Dermis blood vessel endothelial cell (primary cell): ENCODE measurements around the gene P2RY4. TPM values are rescaled to one million over a fixed set of nuclear protein-coding genes. Genes with fewer than 3 reads are reported as not detected.
"Not testable (repeated sequence)": the region's sequence is repeated elsewhere in the genome, so short reads cannot be mapped to it uniquely, and the experiment has no call there.

Experiments
- DNase-seq: peaks from one replicate; pipeline ENCODE4 v3.0.0; 2010
- total RNA-seq: library from RNA; depleted of rRNA; stranded (reverse); fragments of >200 nt; gene quantifications from 2 replicates; pipeline ENCODE4 v1.2.3, GENCODE V29; 2014

The P2RY4 gene
- total RNA-seq, result not detected in 2 replicates

DNA sequence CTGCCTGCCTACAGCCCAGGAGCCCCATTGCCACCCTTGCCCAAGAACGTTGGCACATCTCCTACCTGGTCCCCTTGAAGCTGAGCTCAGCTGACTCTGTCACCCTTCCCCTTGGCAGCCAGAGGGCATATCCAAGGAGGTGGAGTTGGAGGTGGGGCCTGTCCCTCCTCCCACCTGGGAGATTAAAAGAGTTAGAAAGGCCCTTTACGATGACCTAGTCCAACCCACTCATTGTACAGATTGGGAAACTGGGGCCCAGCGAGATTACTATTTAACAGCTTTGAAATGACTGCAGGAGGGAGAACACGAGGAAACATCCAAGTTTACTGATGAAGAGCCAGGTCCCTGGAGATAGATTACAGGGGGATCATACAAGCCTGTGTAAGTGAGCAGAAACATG, at the start of gene P2RY4:
TSS of gene P2RY4 (minus strand) at position 101 of the 400 bp plus-strand sequence. CDS start 580 bp downstream, outside the sequence.
- DNase-seq, result no peak

DNA sequence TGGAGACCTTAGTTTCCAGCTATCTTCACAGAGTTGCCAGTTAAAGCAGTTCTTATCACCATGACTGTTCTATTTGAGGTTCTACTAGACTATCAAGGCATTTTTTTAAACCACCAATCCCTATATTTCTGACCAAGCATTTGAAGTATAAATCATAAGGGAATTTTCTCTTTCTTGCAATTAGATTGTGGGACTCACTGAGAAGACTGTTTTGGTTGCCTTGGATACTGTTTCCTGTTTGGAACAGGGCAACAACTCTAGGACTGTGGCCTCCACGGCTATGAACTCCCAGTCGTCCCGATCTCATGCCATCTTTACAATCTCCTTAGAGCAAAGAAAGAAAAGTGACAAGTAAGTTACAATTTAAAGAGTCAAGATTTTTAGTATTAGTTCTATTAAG, 41.7 kb upstream of the P2RY4 start:
- peak; percentile 81 for DNase-seq

DNA sequence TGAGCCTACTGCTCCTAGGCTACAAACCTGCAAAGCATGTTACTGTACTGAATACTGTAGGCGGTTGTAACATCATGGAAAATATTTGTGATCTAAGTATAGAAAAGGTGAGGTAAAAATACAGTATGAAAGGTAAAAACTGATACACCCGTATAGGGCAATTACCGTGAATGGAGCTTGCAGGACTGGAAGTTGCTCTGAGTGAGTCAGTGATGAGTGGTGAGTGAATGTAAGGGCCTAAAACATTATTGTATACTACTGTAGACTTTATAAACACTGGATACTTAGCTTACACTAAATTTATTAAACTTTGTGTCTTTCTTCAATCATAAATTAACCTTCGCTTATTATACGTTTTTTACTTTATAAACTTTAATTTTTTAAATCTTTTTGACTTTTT, 33.6 kb upstream of the P2RY4 start:
- peak; percentile 5 for DNase-seq

DNA sequence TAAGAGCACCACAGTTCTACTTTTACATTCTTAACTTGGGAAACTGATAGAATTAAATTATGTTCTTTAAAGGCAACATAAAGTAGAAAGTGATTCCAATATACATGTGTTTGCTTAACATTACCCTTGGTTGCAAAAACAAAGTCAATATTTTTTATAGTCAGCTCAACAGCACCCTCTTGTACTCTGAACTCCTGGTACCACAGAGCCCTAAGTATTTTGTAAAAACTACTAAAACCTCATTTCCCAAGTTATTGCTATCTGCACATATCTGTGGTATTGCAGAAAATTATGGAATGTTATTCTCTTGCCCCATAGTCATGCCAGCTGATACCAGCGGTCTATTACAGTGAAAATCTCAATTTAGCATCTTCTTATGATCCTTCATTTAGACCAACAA, 32.8 kb upstream of the P2RY4 start:
- no peak for DNase-seq

DNA sequence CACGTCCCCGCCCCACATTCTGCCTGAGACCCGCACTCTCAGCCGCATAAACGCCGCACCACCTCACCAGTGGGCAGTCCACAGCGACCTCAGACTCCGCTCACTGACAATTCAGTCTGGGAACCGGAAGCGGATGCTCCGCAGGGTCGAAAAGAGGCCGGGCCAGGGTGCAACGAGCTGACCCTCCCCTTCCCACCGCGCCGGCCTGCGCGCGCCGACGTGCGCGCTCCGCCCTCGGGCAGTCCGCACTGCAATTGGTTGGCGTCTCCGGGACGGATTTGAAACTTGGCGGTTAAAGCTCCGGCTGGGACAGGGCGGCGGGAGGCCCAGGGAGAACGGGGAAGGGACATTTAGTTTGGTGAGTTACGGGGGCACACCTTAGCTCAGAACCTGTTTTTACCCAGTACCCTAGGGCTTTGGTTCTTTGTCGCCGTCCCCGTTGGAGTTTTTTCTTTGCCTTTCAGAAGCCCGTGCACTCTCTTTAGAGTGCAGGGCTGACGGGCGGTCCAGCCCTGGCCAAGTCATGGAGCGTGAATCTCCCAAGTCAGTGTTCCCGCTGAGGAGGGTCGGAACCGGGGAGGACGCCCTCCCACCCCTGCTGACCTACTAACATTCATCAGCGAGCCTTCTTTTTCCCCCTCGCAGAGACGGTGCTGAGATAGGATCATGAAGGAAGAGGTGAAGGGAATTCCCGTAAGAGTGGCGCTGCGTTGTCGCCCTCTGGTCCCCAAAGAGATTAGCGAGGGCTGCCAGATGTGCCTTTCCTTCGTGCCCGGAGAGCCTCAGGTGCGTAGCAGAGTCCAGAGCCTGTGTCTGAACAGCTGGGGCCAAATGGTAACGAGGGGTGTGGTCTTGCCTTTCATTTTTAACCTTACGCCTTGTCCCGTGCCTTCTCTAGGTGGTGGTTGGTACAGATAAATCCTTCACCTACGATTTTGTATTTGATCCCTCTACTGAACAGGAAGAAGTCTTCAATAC, 30.1 kb upstream of the P2RY4 start, which contains the start of the genes KIF4A and PDZD11:
TSS of gene KIF4A (plus strand) at position 312 of the 978 bp plus-strand sequence. CDS start at position 667, 355 bp downstream.
TSS of gene PDZD11 (minus strand) at position 135 of the 978 bp plus-strand sequence. CDS start 586 bp downstream, outside the sequence.
- DNase-seq, result peak; percentile 85

DNA sequence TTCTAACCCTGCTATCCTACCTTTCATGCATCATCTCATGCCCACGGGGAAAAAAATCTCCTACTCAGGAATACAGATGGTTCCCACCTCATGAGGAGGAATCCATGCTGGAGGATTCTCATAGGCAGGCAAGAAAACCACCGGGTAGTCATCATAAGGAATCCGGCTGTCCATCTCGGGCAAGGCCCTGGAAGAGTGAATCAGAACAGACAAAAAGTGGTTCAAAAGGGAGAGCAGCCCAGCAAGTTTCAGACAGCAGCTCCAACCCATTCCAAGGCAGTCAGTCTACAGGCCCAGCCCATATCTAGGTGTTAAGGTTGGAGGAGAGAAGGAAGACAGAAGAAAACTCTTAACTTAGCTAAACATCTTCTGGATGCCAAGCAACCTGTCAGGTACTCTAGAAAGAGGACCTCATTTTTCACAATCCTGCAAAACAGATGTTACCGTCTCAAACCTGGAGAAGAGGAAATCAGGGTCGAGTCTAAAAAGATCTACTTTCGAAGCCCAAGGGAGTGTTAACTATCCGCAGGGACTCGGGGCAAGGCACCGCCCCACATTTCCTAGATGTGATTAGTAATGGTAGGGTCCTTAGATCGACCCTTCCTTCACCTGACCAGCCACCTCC, 29.3 kb upstream of the P2RY4 start:
- no peak for DNase-seq

DNA sequence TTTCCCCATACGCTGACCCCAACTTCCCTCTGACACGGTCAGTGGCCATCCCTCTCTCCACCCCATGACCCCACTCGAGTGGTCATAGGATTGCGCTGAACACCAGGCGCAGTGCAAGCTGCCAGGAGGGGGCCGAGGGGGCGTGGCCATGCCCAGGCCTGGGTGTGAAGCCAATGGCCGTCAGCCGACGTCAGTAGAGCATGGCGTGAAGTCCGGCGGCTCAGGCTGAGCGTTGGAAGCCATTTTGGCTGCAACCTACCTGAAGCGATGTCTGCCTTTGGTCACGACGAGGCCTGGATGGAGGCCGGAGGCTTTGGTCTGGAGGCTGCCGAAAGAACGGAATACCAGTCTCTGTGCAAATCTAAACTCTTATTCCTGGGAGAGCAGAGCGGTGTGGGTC, 21.9 kb upstream of the P2RY4 start, which contains the start of gene RAB41:
TSS of gene RAB41 (plus strand) at position 222 of the 400 bp plus-strand sequence. CDS start at position 268, 46 bp downstream.
- DNase-seq, result no peak

DNA sequence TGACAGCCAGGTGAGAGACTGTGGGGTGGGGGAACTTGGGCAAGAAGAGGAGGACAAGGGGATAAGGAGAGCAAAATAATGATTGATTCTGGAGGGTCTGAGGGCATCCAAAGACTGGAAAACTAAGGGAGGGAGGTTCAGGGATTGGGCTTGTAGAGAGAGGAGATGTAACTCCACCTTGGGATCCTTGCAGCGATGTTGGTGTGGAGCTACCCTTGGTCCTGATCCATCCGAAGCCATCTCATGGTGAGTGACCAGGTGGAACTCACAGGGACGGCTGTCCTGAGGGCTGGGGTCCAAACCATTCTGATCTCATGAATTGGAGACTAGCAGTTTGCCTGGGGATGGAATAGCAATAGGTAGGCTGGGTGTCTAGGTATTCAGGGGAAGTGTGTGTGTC, 20.6 kb upstream of the P2RY4 start:
- DNase-seq, result no peak

DNA sequence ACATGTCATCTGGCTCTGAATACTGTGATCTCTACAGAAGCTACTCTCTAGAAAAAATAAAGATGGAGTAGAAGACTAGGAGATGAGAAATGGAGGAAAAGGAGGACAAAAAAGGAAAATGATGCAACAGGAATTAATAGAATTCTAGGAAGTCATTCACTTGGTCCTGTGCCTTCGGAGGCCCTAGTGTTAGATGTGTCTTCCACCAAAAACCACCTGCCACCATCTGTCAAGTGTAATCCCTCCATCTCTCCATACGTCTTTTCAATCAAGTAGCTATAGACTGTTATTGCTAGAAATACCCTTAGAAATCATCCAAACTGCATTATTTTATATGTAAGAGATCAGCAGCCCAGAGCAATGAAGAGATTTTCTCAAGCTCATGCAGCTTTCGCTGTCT, 19.1 kb upstream of the P2RY4 start:
- no peak for DNase-seq

DNA sequence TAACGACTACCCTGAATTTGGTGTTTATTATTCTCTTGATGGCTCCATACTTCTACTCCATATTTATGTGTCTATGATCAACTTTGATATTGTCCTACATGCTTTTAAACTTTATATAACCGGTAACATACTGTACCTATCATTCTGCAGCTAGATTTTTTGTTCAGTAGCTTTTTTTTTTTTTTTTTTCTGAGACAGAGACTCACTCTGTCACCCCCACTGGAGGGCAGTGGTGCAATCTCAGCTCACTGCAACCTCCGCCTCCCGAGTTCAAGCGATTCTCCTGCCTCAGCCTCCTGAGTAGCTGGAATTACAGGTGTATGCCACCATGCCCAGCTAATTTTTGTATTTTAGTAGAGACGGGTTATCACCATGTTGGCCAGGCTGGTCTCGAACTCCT, 14.0 kb upstream of the P2RY4 start:
- not testable (repeated sequence) for DNase-seq

DNA sequence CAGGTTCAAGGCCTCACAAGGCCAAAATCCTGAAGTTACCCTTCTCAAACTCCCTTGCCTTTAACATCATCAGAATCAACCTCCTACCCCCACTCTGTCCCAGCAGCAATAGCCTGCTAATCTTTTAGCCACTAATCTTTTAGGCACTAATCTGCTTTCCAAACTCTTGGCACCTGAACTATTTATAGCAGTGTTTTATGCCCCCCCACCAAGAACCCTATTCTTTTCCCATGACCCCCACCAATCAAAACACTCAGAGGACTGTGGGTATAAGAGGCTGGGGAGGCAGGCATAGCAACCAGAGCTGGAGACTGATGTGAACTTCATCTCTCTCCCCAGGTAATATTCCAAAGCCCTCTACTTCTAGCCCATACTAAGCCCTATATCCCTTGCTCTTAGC, 8.0 kb upstream of the P2RY4 start, which contains the start of gene ARR3:
TSS of gene ARR3 (plus strand) at position 301 of the 400 bp plus-strand sequence. CDS start 1,052 bp downstream, outside the sequence.
- no peak for DNase-seq

DNA sequence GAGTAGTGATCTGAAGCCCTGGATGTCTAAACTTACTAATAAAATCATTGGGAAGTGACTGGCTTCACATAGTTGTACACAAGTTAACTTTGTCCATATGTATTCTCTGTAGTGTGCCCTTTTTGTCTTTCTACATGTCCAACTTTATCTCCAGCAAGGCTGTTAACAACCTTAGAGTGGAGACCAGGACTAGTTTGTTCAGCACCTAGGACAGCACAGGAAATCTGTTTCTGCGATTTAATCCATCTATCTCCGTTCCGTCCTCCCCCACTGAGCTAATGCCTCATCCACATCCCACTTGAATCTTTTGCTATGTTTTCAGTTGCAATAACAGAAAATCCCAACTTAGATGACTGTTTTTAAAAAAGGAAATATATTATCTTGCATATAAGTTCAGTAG, 4.8 kb upstream of the P2RY4 start:
- peak; percentile 0 for DNase-seq

DNA sequence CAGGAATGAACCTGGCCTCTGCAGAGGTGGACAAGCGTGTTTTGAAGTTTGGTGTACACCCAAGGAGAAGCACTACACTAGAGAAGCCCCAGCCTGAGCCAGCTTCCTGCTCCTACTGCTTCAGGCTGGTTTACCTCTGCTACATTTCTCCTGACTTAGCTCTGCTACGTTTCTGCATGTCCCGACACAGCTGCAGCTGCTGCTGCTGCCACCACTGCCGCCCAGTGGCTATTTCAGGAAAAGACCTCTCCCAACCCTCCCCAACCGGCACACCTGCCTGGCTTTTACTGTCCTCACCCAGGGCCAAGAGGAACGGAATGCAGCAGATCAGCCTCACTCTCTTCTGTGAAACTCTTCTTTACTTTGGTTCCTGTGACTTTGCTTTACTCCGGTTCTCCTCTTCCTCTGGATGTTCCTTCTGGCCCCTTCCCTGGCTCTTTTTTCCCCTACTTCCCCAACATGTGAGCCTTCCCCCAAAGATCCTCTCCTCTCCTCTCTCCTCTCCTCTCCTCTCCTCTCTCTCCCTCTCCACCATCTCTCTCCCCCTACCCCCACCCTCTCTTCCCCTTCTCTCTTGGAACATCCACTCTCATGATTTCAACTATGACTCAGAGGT, 3.1 kb upstream of the P2RY4 start:
- DNase-seq, result peak; percentile 45

DNA sequence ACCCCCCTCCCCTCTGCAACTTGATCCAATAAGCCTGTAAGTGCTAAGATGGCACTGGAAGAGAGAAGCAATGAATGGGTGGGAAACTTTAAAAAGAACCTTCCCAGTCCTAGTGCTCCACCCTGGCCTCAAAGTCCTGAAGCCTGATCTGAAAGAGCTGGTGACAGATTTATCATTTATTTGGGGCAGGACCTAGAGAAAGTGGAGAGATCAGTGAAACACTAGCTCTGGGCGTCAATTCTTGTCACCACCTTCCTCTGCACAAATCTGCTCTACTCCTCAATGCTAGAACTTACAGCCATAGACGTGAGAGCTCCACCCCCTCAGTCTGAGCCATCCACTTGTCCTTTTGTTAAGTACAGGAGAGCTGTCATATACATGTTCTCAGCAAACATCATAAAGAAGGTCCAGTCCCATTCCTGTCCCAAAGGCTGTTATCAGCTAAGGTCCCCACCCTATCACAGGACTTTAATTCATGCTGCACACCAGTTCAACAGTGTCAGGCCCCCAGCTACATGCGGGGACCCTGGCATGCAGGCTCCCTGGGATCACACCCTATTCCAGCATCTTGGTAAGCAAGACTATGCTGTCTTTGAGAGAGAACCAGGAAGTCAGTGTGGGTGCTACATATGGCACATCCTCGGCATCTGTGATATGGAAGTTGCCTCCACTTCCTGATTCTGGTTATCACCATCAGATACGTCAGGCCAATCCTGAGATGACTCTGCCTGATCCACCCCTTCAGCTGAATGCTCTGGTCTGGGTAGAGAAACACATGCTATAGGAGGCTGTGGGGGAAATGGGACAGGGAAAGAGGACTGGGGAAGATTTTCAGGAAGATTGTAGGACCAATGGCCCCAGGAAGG, 2.3 kb downstream of the P2RY4 start:
- no peak for DNase-seq

DNA sequence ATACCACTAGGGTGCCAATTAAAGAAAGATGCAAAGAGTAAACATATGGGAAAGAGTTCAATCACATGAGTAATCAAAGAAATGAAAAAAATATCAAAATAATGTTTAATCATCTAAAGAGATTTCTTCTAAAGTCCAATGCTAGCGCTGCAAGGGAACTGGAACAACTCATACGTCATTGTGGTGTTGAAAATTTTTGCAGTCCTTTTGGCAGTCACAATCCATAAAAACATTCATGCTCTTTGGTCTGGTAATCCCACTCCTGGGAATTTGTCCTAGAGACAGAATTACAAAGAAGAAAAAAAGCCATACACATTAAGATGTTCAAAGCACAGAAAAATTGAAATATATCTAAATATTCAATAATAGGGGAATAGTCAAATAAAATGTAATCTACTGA, 4.6 kb downstream of the P2RY4 start:
- no peak for DNase-seq

DNA sequence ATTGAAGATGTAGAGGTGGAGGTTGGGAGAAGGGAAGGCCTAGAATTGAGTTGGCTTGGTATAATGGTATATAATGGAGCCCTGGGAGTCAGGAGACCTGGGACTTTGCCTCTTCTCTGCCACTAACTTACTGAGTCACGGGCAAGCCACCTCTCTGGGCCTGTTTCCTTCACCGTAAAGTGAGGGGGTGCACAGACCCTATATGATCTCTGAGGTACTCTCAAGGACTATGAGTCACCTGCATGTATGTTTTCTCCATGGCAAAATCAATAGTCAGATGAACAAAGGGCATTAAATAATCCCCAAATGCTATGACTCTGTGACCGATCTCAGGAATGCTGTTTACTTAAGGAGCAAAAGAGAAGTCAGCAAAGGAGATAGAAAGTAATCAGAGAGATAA, 5.1 kb downstream of the P2RY4 start:
- DNase-seq, result no peak

DNA sequence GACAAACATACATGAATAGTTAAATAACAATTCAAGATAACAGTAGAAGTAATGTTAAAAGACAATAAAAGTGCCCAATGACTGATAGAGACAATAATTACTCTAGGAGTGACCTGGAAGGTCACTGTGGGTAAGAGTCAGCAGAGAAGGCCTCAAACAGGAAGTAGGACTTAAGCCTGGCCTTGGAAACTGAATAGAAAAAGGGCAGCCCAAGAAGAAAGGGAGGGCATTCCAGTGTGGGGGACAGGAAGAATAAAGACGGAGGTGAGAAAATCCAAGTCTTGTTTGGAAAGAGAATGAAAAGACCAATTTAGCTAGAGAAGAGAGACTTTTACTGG, 6.0 kb downstream of the P2RY4 start:
- no peak for DNase-seq

DNA sequence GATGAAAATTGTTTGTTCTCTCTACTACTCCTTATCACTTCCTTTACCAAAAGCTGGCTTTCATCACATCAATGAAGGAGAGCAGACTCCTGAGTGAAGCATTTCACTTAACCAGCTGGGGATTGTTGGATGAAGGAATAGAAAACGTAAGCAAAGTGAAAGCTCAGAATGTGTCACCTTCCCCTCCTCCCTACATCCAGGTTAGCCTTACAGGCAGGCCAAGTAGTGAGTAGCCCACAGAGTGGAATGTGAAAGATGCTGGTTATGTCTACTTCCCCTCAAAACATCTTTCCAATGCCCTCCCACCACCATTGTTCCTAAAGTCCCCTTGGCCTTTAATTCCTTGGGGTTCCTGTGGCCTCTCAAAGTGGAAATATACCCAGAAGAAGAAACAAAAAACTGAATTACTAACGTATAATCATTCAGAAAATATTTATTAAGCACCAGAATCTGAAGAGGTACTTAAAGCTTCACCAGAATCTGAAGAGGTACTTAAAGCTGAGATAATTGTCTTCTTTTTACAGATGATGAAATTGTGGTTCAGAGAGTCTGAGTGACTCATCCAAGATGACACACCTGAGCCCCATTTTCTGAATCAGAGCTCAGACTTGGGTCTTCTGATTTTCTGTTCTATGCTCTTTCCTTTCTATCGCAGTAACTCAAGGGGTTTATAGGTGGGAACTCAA, 6.5 kb downstream of the P2RY4 start:
- no peak for DNase-seq

DNA sequence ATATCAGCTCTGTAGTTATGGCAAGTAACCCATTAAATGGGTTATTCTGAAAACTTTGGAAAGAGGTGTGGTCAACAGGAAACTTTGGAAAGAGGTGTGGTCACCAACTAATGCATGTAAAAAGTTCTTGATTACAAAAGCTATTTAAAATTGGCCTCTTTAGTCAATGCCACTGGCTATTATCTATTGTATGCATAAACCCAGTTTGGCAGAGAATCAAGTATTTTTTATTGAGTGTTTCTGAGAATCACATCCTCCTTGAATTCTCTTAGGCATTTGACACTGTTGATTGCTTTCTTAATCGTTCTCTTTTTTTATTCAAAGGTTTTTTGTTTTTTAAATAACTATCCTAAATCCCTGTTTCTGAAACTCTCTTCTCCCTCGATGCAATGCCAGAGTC, 7.5 kb downstream of the P2RY4 start:
- peak; percentile 0 for DNase-seq

DNA sequence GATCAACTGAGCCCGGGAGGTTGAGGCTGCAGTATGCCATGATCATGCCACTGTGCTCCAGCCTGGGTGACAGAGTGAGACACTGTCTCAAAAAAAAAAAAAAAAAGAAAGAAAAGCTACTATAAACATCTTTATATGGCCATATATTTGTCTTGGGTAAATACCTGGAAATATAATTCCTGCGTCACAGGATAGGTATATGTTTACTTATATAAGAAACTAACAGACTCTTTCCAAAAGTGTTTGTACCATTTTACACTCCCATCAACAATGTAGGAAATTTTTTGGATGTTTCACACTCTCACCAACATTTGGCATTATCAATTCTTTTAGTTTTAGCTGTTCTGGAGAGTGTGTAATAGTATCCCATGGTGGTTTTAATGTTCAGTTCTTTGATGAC, 12.8 kb downstream of the P2RY4 start:
- DNase-seq, result no peak

DNA sequence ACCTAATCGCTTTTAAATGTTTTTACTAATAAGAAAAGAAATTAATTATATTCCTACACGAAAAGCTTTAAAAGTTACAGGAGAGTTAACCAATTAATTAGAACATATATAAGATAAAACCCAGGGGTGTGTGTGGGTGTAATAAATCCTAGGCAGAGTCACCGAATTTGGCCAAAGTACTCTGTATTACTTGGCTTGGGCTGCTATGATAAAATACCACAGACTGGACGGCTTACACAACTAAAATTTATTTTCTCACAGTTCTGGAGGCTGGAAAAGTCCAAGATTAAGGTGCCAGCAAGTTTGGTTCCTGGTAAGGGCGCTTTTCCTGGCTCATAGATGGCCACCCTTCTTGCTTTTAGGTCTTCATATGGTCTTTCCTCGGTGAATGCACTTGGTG, 15.1 kb downstream of the P2RY4 start:
- DNase-seq, result no peak
